A549 (cell line): ENCODE measurements around the gene COPB1.

Experiments
- BHLHE40 ChIP-seq: IDR thresholded peaks from 2 replicates; pipeline ENCODE4 v1.6.1; 2012; ENCODE audit warnings: low read depth, low read length, inconsistent platforms
- ESRRA ChIP-seq: fragments of 150-350 bp; IDR thresholded peaks from 2 replicates; pipeline ENCODE4 v1.6.1; 2014; ENCODE audit warnings: mild to moderate bottlenecking, low read length, borderline replicate concordance
- HDAC2 ChIP-seq: fragments of 200-600 bp; sonication (generic); IDR thresholded peaks from 2 replicates; pipeline ENCODE4 v1.6.1; 2016
- PHF8 ChIP-seq: fragments of 200-600 bp; sonication (generic); IDR thresholded peaks from 2 replicates; pipeline ENCODE4 v1.6.1; 2016; ENCODE audit warnings: low read depth, mild to moderate bottlenecking, antibody characterized with exemption, moderate library complexity, borderline replicate concordance
- POLR2A ChIP-seq: IDR thresholded peaks from 2 replicates; pipeline ENCODE4 v1.6.1; 2012; ENCODE audit warnings: mild to moderate bottlenecking, low read length
- RCOR1 ChIP-seq: fragments of 150-350 bp; IDR thresholded peaks from 2 replicates; pipeline ENCODE4 v1.6.1; 2014; ENCODE audit warnings: antibody characterized with exemption, low read length, low read depth
- RFX5 ChIP-seq: fragments of 450-650 bp; IDR thresholded peaks from 2 replicates; pipeline ENCODE4 v1.7.1; 2014; ENCODE audit warnings: antibody characterized with exemption, mild to moderate bottlenecking, moderate library complexity
- SMC3 ChIP-seq: fragments of >200 bp; sonication (Bioruptor Twin); formaldehyde crosslinking; IDR thresholded peaks from 3 replicates; pipeline ENCODE4 v1.6.1; 2018; ENCODE audit warnings: inconsistent platforms
- TF ChIP-seq, protein P1 (sequence below): fragments of 200-600 bp; sonication (generic); IDR thresholded peaks from 2 replicates; pipeline ENCODE4 v1.6.1; 2016; ENCODE audit warnings: antibody characterized with exemption, mild to moderate bottlenecking, moderate library complexity
- TF ChIP-seq, protein P2 (sequence below): fragments of >200 bp; sonication (Bioruptor Twin); formaldehyde crosslinking; IDR thresholded peaks from 3 replicates; pipeline ENCODE4 v1.5.1; 2016
- TF ChIP-seq, protein P3 (sequence below): IDR thresholded peaks from 2 replicates; pipeline ENCODE4 v1.6.1; 2012

DNA sequence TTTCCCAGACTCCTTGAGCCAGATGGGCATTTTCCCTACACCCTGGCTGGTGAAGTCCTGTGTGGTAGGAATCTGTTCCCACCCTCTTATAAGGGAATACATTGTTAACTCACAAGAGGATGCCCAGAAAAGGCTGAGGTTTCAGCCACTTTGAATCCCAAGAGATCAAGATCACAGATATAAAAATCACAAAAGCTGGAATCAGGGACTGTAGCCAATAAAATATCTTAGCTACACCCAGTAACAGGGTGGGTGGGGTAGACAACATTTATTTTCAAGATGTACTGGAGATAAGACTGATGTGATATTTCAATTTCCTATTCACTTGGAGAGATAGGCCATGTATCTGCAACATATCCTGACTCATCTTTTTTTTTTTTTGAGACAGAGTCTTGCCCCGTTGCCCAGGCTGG, 50.3 kb downstream of the COPB1 start:
- TF ChIP-seq, protein P1, sequence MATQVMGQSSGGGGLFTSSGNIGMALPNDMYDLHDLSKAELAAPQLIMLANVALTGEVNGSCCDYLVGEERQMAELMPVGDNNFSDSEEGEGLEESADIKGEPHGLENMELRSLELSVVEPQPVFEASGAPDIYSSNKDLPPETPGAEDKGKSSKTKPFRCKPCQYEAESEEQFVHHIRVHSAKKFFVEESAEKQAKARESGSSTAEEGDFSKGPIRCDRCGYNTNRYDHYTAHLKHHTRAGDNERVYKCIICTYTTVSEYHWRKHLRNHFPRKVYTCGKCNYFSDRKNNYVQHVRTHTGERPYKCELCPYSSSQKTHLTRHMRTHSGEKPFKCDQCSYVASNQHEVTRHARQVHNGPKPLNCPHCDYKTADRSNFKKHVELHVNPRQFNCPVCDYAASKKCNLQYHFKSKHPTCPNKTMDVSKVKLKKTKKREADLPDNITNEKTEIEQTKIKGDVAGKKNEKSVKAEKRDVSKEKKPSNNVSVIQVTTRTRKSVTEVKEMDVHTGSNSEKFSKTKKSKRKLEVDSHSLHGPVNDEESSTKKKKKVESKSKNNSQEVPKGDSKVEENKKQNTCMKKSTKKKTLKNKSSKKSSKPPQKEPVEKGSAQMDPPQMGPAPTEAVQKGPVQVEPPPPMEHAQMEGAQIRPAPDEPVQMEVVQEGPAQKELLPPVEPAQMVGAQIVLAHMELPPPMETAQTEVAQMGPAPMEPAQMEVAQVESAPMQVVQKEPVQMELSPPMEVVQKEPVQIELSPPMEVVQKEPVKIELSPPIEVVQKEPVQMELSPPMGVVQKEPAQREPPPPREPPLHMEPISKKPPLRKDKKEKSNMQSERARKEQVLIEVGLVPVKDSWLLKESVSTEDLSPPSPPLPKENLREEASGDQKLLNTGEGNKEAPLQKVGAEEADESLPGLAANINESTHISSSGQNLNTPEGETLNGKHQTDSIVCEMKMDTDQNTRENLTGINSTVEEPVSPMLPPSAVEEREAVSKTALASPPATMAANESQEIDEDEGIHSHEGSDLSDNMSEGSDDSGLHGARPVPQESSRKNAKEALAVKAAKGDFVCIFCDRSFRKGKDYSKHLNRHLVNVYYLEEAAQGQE = no peak
- TF ChIP-seq ESRRA (no peak), RFX5 (no peak), PHF8 (no peak), HDAC2 (no peak), RCOR1 (no peak), BHLHE40 (no peak), POLR2A (no peak), SMC3 (no peak)
- TF ChIP-seq, protein P2, sequence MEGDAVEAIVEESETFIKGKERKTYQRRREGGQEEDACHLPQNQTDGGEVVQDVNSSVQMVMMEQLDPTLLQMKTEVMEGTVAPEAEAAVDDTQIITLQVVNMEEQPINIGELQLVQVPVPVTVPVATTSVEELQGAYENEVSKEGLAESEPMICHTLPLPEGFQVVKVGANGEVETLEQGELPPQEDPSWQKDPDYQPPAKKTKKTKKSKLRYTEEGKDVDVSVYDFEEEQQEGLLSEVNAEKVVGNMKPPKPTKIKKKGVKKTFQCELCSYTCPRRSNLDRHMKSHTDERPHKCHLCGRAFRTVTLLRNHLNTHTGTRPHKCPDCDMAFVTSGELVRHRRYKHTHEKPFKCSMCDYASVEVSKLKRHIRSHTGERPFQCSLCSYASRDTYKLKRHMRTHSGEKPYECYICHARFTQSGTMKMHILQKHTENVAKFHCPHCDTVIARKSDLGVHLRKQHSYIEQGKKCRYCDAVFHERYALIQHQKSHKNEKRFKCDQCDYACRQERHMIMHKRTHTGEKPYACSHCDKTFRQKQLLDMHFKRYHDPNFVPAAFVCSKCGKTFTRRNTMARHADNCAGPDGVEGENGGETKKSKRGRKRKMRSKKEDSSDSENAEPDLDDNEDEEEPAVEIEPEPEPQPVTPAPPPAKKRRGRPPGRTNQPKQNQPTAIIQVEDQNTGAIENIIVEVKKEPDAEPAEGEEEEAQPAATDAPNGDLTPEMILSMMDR = no peak
- TF ChIP-seq, protein P3, sequence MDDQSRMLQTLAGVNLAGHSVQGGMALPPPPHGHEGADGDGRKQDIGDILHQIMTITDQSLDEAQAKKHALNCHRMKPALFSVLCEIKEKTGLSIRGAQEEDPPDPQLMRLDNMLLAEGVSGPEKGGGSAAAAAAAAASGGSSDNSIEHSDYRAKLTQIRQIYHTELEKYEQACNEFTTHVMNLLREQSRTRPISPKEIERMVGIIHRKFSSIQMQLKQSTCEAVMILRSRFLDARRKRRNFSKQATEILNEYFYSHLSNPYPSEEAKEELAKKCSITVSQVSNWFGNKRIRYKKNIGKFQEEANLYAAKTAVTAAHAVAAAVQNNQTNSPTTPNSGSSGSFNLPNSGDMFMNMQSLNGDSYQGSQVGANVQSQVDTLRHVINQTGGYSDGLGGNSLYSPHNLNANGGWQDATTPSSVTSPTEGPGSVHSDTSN = no peak
